Choroid plexus epithelial cell (primary cell): Measurements from ENCODE around the gene EIF4A3.

Experiments
- DNase-seq: peaks from one replicate; pipeline ENCODE4 v3.0.0-alpha.2; 2010; ENCODE audit warnings: low read depth
- H3K4me3 ChIP-seq: 2 replicates; pipeline ENCODE4 v1.5.1; 2011; ENCODE audit warnings: low read depth, mild to moderate bottlenecking, control low read depth, low read length, moderate library complexity
- TF ChIP-seq, protein P1 (sequence below): conservative IDR thresholded peaks from 2 replicates; pipeline ENCODE4 v1.5.1; 2011; ENCODE audit warnings: low read depth, mild to moderate bottlenecking, control low read depth, inconsistent platforms, low read length, moderate library complexity

The EIF4A3 gene

GRCh38 chr17:80151333-80151732 lies 4.4 kb upstream of the EIF4A3 start:
- peak; percentile 92 for DNase-seq
- TF ChIP-seq, protein P1, sequence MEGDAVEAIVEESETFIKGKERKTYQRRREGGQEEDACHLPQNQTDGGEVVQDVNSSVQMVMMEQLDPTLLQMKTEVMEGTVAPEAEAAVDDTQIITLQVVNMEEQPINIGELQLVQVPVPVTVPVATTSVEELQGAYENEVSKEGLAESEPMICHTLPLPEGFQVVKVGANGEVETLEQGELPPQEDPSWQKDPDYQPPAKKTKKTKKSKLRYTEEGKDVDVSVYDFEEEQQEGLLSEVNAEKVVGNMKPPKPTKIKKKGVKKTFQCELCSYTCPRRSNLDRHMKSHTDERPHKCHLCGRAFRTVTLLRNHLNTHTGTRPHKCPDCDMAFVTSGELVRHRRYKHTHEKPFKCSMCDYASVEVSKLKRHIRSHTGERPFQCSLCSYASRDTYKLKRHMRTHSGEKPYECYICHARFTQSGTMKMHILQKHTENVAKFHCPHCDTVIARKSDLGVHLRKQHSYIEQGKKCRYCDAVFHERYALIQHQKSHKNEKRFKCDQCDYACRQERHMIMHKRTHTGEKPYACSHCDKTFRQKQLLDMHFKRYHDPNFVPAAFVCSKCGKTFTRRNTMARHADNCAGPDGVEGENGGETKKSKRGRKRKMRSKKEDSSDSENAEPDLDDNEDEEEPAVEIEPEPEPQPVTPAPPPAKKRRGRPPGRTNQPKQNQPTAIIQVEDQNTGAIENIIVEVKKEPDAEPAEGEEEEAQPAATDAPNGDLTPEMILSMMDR: no peak
- H3K4me3 ChIP-seq: no peak overlapping the region

GRCh38 chr17:80146121-80147034 lies 550 bp downstream of the EIF4A3 start:
- peak overlapping the region; percentile 96 for H3K4me3 ChIP-seq
- DNase-seq: peak; percentile 13
- TF ChIP-seq, protein P1: no peak

DNA sequence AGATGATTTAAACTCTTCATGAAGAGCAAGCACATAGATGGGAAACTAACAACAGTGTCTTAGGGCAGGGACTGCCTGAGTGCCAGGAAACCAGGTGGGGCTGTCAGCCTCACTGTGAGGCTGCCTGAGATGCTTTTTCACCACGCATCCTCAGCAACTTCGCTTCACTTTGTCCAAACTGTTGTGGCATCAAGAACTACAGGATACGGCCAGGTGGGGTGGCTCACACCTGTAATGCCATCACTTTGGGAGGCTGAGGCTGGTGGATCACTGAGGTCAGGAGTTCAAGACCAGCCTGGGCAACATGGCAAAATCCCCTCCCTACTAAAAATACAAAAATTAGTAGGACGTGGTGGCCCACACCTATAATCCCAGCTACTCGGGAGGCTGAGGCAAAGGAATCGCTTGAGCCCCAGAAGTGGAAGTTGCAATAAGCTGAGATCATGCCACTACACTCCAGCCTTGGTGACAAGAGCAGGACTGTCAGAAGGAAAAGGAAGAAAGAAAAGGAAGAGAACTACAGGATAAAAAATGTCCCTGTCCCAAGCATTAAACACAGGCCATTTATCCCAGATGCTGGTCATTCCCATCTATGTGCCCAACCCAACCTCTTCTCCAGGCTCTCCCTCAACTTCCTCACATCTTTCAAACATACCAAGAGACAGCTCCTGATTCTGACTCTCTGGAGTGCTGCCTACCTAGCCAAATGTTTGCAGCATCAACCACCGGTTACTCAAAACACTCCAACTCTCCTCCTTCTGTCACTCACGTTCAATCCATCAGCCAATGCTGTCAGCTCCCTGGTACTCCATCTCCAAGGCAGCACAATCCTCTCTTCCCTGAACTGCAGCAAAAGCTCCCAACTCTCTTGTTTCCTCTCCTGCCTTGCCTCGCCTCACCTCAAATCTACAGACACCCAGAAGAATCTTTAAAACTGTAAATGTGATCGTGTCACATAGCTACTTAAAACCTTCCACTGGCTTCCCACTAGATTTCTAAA lies 1.6 kb downstream of the EIF4A3 start:
- peak overlapping the region; percentile 96 for H3K4me3 ChIP-seq
- TF ChIP-seq, protein P1: no peak
- no peak for DNase-seq

DNA sequence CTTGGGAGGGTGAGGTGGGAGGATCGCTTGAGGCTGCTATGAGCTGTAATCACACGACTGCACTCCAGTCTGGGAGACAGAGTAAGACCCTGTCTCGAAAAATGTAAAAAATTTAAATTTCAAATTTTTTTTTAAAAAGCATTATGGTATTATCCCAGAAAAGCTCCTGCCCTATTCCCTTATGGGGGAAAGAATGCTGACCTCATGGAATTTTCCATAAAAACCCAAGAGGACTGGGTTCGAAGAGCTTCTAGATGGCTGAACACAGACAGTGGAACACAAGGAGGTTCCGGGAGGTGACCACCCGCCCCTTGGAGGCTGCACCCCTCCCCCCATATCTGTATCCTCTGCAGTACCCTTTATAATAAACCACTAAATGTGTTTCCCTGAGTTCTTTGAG lies 4.0 kb downstream of the EIF4A3 start:
- TF ChIP-seq, protein P1: no peak
- no peak overlapping the region for H3K4me3 ChIP-seq
- DNase-seq: no peak

GRCh38 chr17:80141463-80142165 lies 5.3 kb downstream of the EIF4A3 start:
- H3K4me3 ChIP-seq: no peak overlapping the region
- no peak for DNase-seq
- TF ChIP-seq, protein P1: no peak

DNA sequence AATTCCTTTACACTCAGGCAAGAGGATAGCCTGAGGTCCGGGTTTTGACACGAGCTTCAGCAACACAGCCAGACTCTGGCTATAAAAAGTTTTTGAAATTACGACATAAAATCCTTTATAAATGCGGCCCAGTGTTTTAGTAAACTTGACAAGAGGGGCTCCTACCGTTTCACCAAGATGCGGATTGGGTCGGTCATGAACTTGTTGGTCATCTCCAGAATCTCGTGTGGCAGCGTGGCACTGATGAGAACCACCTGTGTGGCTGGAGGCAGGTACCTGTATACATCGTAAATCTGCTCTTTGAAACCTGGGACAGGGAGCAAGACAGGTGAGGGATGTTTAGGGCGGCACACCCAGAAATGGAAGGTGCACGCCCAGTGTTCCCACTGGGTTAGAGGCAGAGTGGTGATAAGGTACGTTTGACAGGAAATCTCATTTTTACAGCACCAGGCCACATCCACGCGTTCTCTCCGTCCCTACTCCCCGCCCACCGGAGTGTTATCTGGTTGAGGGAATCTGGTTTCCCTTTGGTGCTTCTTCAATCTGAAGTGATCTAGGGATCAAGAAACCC lies 8.0 kb downstream of the EIF4A3 start:
- DNase-seq: no peak
- TF ChIP-seq, protein P1: no peak
- H3K4me3 ChIP-seq: no peak overlapping the region
